DOHH2 (cell line): ENCODE measurements around the gene KRTAP5-3.
"Not testable (repeated sequence)": the region's sequence is repeated elsewhere in the genome, so short reads cannot be mapped to it uniquely, and the experiment has no call there.

Experiments
- CTCF ChIP-seq: fragments of 200-600 bp; sonication (generic); IDR thresholded peaks from one replicate; pipeline ENCODE4 v1.5.1; 2014; ENCODE audit warnings: antibody characterized with exemption, mild to moderate bottlenecking, low read depth, low read length; ENCODE audit not compliant: poor library complexity, severe bottlenecking
- EZH2phosphoT487 ChIP-seq: fragments of 200-600 bp; sonication (generic); IDR thresholded peaks from 2 replicates; pipeline ENCODE4 v1.6.1; 2017; ENCODE audit warnings: borderline replicate concordance, mild to moderate bottlenecking, antibody characterized with exemption, low read length, moderate library complexity, mixed read lengths

- TF ChIP-seq CTCF, EZH2phosphoT487: not testable (repeated sequence)
Measured at GRCh38 chr11:1582909-1583308, 25.4 kb downstream of the KRTAP5-3 start.
